ENCODE results near the gene ZNF692.

The ZNF692 gene

DNA sequence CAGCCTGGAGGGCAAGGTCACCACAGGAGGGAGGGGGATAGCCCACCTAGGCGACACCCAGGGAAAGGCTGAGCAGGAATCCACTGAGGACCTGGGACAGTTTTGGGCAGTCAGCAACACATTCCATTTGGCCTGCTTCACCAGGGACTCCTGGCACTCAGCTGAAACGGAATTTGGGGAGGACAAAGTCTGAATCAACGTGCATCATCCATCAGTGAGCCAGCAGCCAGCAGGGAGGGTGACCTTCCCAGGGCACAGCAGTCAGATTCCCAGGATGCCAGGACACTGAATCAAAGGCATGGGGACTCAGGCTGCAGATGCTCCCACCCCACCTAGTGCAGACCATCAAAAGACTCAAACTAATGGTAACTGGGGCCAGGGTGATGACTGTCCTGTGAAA is 37.8 kb downstream of the ZNF692 start:
- H3K4me3 ChIP-seq (ENCODE audit: low read length): no peak overlapping the region
- peak; percentile 36 for DNase-seq (ENCODE audit: low read depth)
- TF ChIP-seq, protein P1, sequence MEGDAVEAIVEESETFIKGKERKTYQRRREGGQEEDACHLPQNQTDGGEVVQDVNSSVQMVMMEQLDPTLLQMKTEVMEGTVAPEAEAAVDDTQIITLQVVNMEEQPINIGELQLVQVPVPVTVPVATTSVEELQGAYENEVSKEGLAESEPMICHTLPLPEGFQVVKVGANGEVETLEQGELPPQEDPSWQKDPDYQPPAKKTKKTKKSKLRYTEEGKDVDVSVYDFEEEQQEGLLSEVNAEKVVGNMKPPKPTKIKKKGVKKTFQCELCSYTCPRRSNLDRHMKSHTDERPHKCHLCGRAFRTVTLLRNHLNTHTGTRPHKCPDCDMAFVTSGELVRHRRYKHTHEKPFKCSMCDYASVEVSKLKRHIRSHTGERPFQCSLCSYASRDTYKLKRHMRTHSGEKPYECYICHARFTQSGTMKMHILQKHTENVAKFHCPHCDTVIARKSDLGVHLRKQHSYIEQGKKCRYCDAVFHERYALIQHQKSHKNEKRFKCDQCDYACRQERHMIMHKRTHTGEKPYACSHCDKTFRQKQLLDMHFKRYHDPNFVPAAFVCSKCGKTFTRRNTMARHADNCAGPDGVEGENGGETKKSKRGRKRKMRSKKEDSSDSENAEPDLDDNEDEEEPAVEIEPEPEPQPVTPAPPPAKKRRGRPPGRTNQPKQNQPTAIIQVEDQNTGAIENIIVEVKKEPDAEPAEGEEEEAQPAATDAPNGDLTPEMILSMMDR (IDR thresholded peaks at IDR 0.05; ENCODE audit: insufficient read depth, low read depth, low read length, missing control alignments): no peak

DNA sequence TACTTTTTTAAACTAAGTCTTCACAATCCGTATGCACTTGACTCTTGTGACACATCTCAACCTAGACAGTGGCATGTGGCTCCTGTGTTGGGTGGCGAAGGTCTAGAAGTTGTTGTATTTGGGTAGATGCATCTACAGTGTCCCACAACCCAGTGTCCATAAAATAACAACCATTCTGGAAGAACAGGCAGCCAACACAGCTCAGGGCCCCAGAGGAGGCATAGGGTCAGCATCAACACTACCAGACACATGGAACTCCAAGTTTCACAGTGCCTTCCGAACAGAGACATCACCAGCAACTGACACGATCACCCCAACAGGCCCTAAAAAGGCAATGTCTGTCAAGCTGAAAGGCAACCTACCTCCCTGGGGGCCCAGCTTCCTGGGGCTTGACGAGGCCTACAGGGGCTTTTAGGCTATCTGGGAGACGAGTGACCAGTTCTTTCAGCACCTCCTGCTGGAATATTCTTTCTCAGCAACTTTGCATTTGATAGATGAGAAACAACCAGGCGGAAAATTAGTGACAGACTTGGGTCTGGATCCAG is 38.8 kb downstream of the ZNF692 start:
- H3K4me3 ChIP-seq (ENCODE audit: low read length): no peak overlapping the region
- DNase-seq (ENCODE audit: low read depth): no peak
- TF ChIP-seq, protein P1 (IDR thresholded peaks at IDR 0.05; ENCODE audit: insufficient read depth, low read depth, low read length, missing control alignments): no peak

DNA sequence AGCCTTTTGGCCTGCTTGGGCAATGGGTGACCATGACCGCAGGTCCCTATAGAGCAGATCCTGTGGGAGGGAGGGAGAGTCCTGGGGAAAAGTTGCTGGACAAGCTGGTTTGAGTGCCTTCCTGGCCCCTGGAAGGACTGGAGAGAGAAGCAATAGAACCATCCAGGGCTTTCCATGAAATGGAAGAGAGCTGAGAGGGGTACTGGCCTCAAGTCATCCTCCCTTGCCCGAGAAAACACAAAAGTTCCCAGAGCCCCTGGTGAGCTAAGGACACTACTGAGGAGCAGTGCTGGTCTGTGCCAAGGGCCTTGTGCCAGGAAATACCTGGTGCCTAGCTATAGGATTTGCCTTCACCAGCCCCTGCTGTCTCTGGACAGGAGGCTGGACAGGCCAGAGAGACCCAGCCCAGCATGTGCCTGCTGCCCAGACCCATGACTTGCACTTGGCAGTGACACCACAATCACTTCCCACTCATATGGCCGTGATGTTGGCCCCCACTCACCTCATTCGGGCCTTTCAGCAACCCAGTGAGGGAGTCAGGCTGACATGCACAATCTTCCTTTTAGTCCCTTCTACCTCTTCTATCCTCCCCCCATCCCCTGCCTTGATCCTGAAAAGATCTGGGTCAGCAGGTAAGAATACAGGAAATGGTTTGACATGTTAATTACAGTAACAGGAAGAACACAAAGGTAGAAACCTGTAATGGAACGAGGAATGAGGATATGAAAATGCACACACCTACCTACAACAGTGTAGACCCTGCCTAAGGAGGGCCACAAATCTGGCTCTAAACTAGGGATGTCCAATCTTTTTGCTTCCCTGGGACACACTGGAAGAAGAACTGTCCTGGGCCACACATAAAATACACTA is 40.1 kb downstream of the ZNF692 start:
- TF ChIP-seq, protein P1 (IDR thresholded peaks at IDR 0.05; ENCODE audit: insufficient read depth, low read depth, low read length, missing control alignments): no peak
- no peak overlapping the region for H3K4me3 ChIP-seq (ENCODE audit: low read length)
- no peak for DNase-seq (ENCODE audit: low read depth)

DNA sequence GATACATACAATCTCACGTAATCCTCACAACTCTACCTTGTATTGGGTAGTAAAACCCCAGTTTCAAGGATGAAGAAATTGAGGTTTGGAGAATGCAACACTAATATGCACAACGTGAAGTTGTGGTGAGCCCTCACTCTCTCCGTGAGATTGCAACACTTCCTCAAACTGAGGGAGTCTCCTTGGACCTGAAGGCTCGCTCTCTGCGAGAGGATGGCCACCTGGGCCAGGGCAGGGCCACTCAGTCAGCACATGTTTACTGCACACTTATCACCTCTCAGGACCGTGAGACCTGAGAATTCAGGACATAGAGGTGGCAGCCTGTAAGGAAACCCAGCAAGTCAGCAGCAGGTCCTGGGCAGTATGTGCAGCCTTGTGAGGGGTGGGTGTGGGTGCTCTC is 41.8 kb downstream of the ZNF692 start:
- TF ChIP-seq, protein P1 (IDR thresholded peaks at IDR 0.05; ENCODE audit: insufficient read depth, low read depth, low read length, missing control alignments): no peak
- H3K4me3 ChIP-seq (ENCODE audit: low read length): no peak overlapping the region
- DNase-seq (ENCODE audit: low read depth): no peak

DNA sequence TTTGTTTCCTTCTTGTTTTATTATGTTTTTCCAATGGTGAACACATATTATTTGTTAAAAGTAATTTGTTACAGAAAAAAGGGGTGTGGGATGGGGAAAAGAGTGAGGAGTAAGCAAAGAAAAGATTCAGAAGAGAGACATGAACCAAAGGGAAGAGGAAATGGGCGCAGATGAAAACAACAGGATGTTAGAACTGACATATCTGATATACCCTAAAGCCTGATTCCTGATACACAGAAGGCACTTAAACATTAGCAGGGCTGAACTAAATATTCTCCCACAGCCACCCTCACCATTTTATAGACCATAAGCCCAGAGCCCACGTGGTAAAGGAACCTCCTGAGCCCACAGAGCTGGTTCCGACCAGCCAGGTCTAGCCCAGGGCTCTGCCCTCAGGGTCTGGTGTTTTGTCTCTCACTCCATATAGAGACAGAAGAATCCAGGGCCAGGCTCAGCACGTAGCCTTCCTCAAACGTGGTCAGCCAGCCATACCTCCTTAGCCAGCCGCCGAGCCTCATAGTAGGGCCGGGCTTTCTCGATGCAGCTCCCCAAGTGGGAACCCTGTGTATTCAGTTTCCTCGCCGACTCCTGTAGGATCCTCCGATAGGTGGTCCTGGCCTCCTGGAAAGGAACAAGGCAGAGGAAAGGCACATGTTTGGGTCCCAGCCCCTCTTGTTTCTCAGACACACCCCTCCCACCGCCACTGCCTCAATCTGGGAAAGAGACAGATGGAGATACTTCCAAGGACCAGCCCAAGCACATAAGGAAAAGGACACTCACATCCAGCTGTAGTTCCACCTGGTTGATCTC is 42.6 kb downstream of the ZNF692 start:
- no peak for DNase-seq (ENCODE audit: low read depth)
- TF ChIP-seq, protein P1 (IDR thresholded peaks at IDR 0.05; ENCODE audit: insufficient read depth, low read depth, low read length, missing control alignments): no peak

DNA sequence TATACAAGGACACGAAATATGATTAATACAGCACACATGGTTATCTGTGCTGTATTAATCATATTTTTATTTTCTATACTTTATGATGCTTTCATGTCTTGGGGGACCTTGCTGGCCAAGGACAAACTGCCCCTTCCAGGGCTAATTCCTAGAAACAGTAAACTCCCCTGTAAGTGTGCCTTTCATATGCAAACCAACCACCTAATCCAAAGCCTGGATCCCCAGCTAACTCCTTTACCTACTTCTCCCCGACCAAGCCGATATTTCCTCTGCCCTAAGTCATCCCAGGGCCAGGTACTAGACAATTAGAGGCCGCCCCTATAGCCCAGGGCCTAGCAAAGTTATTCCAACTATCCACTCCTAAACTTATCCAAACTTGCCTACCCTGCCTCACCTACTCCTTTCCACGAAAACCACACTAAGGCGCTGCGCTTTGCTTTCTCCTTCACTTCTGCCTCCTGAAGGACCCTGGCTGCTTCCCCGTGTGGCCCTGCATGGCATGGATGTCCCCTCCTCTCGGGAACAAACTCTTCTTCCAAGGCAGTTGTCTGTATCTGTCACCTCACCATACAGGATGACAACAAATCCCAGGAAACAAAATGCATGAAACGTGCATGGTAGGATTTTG is 43.4 kb downstream of the ZNF692 start:
- TF ChIP-seq, protein P1 (IDR thresholded peaks at IDR 0.05; ENCODE audit: insufficient read depth, low read depth, low read length, missing control alignments): no peak
- no peak for DNase-seq (ENCODE audit: low read depth)
- no peak overlapping the region for H3K4me3 ChIP-seq (ENCODE audit: low read length)

More for the DNA sequence above, 42.6 kb downstream of the ZNF692 start:
- no peak overlapping the region for H3K4me3 ChIP-seq (ENCODE audit: low read length)
